Endodermal cell (in vitro differentiated cells): ENCODE data around the gene RPLP1. TPM values are rescaled to one million over a fixed set of nuclear protein-coding genes. Genes with fewer than 3 reads are reported as not detected.

Experiments used
- DNase-seq: peaks from one replicate; pipeline ENCODE4 v3.0.0-alpha.2; 2017
- H3K27ac ChIP-seq: 2 replicates; pipeline ENCODE4 v1.5.1; 2013; ENCODE audit warnings: mild to moderate bottlenecking, low read depth, low read length, moderate library complexity
- H3K27me3 ChIP-seq: 2 replicates; pipeline ENCODE4 v1.6.1; 2013; ENCODE audit warnings: mild to moderate bottlenecking, low read length, moderate library complexity; ENCODE audit not compliant: insufficient read depth, control insufficient read depth, poor library complexity, severe bottlenecking
- H3K36me3 ChIP-seq: 2 replicates; pipeline ENCODE4 v1.7.0; 2013; ENCODE audit warnings: mild to moderate bottlenecking, low read length, moderate library complexity; ENCODE audit not compliant: control insufficient read depth, insufficient read depth
- H3K4me1 ChIP-seq: one replicate; pipeline ENCODE4 v1.7.0; 2013; ENCODE audit warnings: low read length; ENCODE audit not compliant: control insufficient read depth, insufficient read depth
- H3K4me3 ChIP-seq: 2 replicates; pipeline ENCODE4 v1.5.1; 2013; ENCODE audit warnings: mild to moderate bottlenecking, low read length, moderate library complexity
- H3K9ac ChIP-seq: 2 replicates; pipeline ENCODE4 v1.6.1; 2013; ENCODE audit warnings: mild to moderate bottlenecking, low read length, moderate library complexity; ENCODE audit not compliant: poor library complexity, severe bottlenecking; ENCODE audit errors: extremely low read depth
- H3K9me3 ChIP-seq: 2 replicates; pipeline ENCODE4 v1.6.1; 2013; ENCODE audit warnings: mild to moderate bottlenecking, low read length, moderate library complexity; ENCODE audit not compliant: control insufficient read depth
- H3K27ac Mint-ChIP-seq: 2 replicates; pipeline ENCODE4 v1.8.0; 2020; ENCODE audit warnings: mixed read lengths
- H3K27me3 Mint-ChIP-seq: 2 replicates; pipeline ENCODE4 v1.8.0; 2021; ENCODE audit warnings: mild to moderate bottlenecking, mixed read lengths; ENCODE audit not compliant: insufficient read depth
- H3K36me3 Mint-ChIP-seq: 2 replicates; pipeline ENCODE4 v1.8.0; 2020; ENCODE audit warnings: low read depth, mixed read lengths
- H3K4me1 Mint-ChIP-seq: 2 replicates; pipeline ENCODE4 v1.8.0; 2020; ENCODE audit warnings: mixed read lengths
- H3K4me3 Mint-ChIP-seq: 2 replicates; pipeline ENCODE4 v1.8.0; 2020; ENCODE audit warnings: mild to moderate bottlenecking, moderate library complexity, mixed read lengths
- H3K9me3 Mint-ChIP-seq: 2 replicates; pipeline ENCODE4 v1.8.0; 2020; ENCODE audit warnings: mild to moderate bottlenecking, mixed read lengths
- CTCF ChIP-seq: fragments of 200-600 bp; sonication (generic); conservative IDR thresholded peaks from 2 replicates; pipeline ENCODE4 v1.5.0; 2021; ENCODE audit warnings: antibody characterized with exemption, mild to moderate bottlenecking
- WGBS, 2 experiments: methylation state at CpG; one replicate each; pipeline versions ENCODE4 v1.1.5 to v1.1.7; 2013; ENCODE audit warnings: missing lambda C conversion rate in 2 of 2, mixed read lengths in 1 of 2; ENCODE audit not compliant: insufficient coverage in 1 of 2, insufficient read length in 1 of 2; 5-methylcytosine and 5-hydroxymethylcytosine counted together
- long read RNA-seq, 4 experiments: library from polyadenylated mRNA in 2 of 4; library from RNA in 1 of 4; library from capped mRNA in 1 of 4; stranded (forward) in 3 of 4; unstranded in 1 of 4; transcript quantifications; one replicate each; pipeline ENCODE4 v2.0.0, GENCODE V29; 2020 to 2021; ENCODE audit warnings: inconsistent platforms in 1 of 4
- polyA plus RNA-seq, 2 experiments: library from polyadenylated mRNA; stranded (reverse); fragments of 50-300 nt; gene quantifications; one replicate each; pipeline ENCODE4 v1.2.3, GENCODE V29; 2013
- total RNA-seq, 2 donors: library from RNA; stranded (reverse); fragmentation: NEBNext Ultra II Directional in 1 of 2; extraction: Animal tissue kit (Norgen Biotek cat#: 25700) in 1 of 2; gene quantifications; 2 replicates in 1 of 2; 3 replicates in 1 of 2; pipeline ENCODE4 v1.2.1, GENCODE V29; 2021

Gene RPLP1
- total RNA-seq = 1,000 to 10,000 TPM; 1,560 to 1,563 TPM
- polyA plus RNA-seq (2013, experiment 1 of 2) = 2,242 TPM
- 2,014 TPM for polyA plus RNA-seq (2013, experiment 2 of 2)
- long read RNA-seq, experiment 1, transcript RPLP1-201 (4 exons, 1,197 nt) = major isoform, 1,661 of 1,834 reads
- long read RNA-seq, experiment 1, transcript RPLP1-202 (3 exons, 445 nt) = minor isoform, 43 of 1,834 reads
- long read RNA-seq, experiment 1, transcript RPLP1-204 (3 exons, 940 nt) = minor isoform, 16 of 1,834 reads
- long read RNA-seq, experiment 1, partial matches to known transcripts = 16 of 1,834 reads
- long read RNA-seq, experiment 1, other reads (novel, unspliced or antisense) = 98 of 1,834 reads
- long read RNA-seq, experiment 2, transcript RPLP1-201 (4 exons, 1,197 nt) = major isoform, 555 of 570 reads
- long read RNA-seq, experiment 2, transcript RPLP1-202 (3 exons, 445 nt) = minor isoform, 8 of 570 reads
- long read RNA-seq, experiment 2, partial matches to known transcripts = 2 of 570 reads
- long read RNA-seq, experiment 2, other reads (novel, unspliced or antisense) = 1 of 570 reads
- long read RNA-seq, experiment 3, transcript RPLP1-201 (4 exons, 1,197 nt) = major isoform, 1,244 of 1,273 reads
- long read RNA-seq, experiment 3, partial matches to known transcripts = 16 of 1,273 reads
- long read RNA-seq, experiment 3, other reads (novel, unspliced or antisense) = 11 of 1,273 reads
- long read RNA-seq, experiment 4, transcript RPLP1-201 (4 exons, 1,197 nt) = major isoform, 284 of 286 reads
- long read RNA-seq, experiment 4, partial matches to known transcripts = 0 of 286 reads
- long read RNA-seq, experiment 4, other reads (novel, unspliced or antisense) = 0 of 286 reads

GRCh38 chr15:69452692-69453521 is at the start of gene RPLP1:
Gene RPLP1 (plus strand): TSS chr15:69452818. CDS start chr15:69452949, 131 bp downstream.
- H3K4me3 ChIP-seq = peak within 1 kb of the TSS; percentile 99
- Mint-ChIP-seq H3K4me3 (peak within 1 kb of the TSS; percentile 89), H3K27me3 (no peaks in the 10 kb centered on the region), H3K4me1 (peaks cover 15% of the 10 kb centered on the region), H3K36me3 (peaks cover 52% of the 10 kb centered on the region), H3K9me3 (no peaks in the 10 kb centered on the region), H3K27ac (peak within 1 kb of the TSS; percentile 97)
- H3K27ac ChIP-seq = peak within 1 kb of the TSS; percentile 83
- peaks cover 46% of the 10 kb centered on the region for H3K36me3 ChIP-seq
- TF ChIP-seq CTCF = no peak
- H3K27me3 ChIP-seq = no peaks in the 10 kb centered on the region
- H3K9ac ChIP-seq = peak within 1 kb of the TSS; percentile 95
- 0% methylated on average over 31 to 77 of the region's 77 CpGs for WGBS, 2 experiments
- no peaks in the 10 kb centered on the region for H3K4me1 ChIP-seq
- H3K9me3 ChIP-seq = no peaks in the 10 kb centered on the region
- peak; percentile 97 for DNase-seq

GRCh38 chr15:69403594-69403993 is 49.0 kb upstream of the RPLP1 start:
- DNase-seq = no peak
- no peak for TF ChIP-seq CTCF
- Histone ChIP-seq H3K27ac (no peak overlapping the region), H3K9ac (no peak overlapping the region), H3K4me1 (no peaks in the 10 kb centered on the region), H3K4me3 (no peak overlapping the region), H3K36me3 (peaks cover 73% of the 10 kb centered on the region), H3K9me3 (no peaks in the 10 kb centered on the region), H3K27me3 (no peaks in the 10 kb centered on the region)
- Mint-ChIP-seq H3K4me1 (no peaks in the 10 kb centered on the region), H3K9me3 (no peaks in the 10 kb centered on the region), H3K27me3 (no peaks in the 10 kb centered on the region), H3K4me3 (no peak overlapping the region), H3K36me3 (peaks cover 43% of the 10 kb centered on the region), H3K27ac (no peak overlapping the region)
- WGBS, 2 experiments = 87 to 94% methylated on average over 3 to 4 of the region's 4 CpGs

GRCh38 chr15:69405110-69405509 is 47.5 kb upstream of the RPLP1 start:
- Histone ChIP-seq H3K9me3 (no peaks in the 10 kb centered on the region), H3K27ac (no peak overlapping the region), H3K27me3 (no peaks in the 10 kb centered on the region), H3K9ac (no peak overlapping the region), H3K4me1 (no peaks in the 10 kb centered on the region), H3K4me3 (no peak overlapping the region), H3K36me3 (peaks cover 59% of the 10 kb centered on the region)
- DNase-seq = no peak
- Mint-ChIP-seq H3K4me3 (no peak overlapping the region), H3K36me3 (peaks cover 37% of the 10 kb centered on the region), H3K9me3 (no peaks in the 10 kb centered on the region), H3K4me1 (no peaks in the 10 kb centered on the region), H3K27me3 (no peaks in the 10 kb centered on the region), H3K27ac (no peak overlapping the region)
- TF ChIP-seq CTCF = no peak
- WGBS, 2 experiments = 50 to 62% methylated on average over 2 to 3 of the region's 3 CpGs
